HG03196 (cell line): Measurements from ENCODE around the gene KPNA5.
"Not testable (repeated sequence)": the region's sequence is repeated elsewhere in the genome, so short reads cannot be mapped to it uniquely, and the experiment has no call there.

Experiments
- ATAC-seq: cut with Tn5 transposase; IDR thresholded peaks from one replicate; pipeline ENCODE4 v1.9.1; 2021; ENCODE audit not compliant: unreplicated experiment

Gene KPNA5

GRCh38 chr6:116680880-116681672 lies at the start of gene KPNA5:
Gene KPNA5, plus strand, starts transcription at chr6:116681211. Its CDS starts 124 bp downstream, at chr6:116681335.
- ATAC-seq, result peak; percentile 98

GRCh38 chr6:116631379-116631990 lies 49.5 kb upstream of the KPNA5 start:
- no peak for ATAC-seq

- no peak for ATAC-seq
Observed at GRCh38 chr6:116633685-116634084, 47.3 kb upstream of the KPNA5 start.

- ATAC-seq, result no peak
Observed at GRCh38 chr6:116648156-116648555, 32.9 kb upstream of the KPNA5 start.

- no peak for ATAC-seq
Observed at GRCh38 chr6:116649129-116649528, 31.9 kb upstream of the KPNA5 start.

- no peak for ATAC-seq
Observed at GRCh38 chr6:116651916-116652315, 29.1 kb upstream of the KPNA5 start.

- no peak for ATAC-seq
Observed at GRCh38 chr6:116661594-116661993, 19.4 kb upstream of the KPNA5 start.

DNA sequence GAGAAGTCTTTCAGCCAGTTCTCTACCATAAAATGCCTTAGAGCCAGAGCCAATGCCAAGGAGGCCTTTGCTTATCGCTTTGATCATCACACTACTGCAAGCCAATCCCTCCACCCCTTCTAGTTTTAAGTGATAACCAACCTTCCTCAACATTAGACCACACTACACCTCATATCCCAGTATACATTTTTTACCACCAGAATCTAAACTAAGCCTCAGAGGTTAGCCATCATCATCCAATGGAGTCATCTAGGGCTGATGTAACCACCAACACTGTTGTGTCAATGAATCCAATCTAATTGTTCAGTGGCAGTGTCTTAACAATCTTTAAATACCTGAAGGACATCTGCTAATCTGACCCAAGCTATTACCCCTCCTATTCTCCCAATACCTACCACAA lies 18.8 kb upstream of the KPNA5 start:
- no peak for ATAC-seq

GRCh38 chr6:116663308-116663707 lies 17.7 kb upstream of the KPNA5 start:
- no peak for ATAC-seq

GRCh38 chr6:116664169-116664568 lies 16.8 kb upstream of the KPNA5 start:
- ATAC-seq, result not testable (repeated sequence)

DNA sequence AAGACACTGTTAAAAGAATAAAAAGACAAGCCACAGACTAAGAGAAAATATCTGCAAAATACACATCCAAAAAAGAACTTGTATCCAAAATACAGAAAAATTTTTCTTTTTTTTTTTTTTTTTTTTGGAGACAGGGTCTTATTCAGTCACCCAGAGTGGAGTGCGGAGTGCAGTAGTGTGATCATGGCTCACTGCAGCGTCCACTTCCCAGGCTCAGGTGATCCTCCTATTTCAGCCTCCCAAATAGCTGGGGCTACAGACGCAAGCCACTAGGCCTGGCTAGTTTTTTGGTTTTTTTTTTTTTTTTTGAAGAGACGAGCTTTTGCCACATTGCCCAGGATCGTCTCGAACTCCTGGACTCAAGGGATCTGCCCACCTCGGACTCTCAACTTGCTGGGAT lies 15.5 kb upstream of the KPNA5 start:
- no peak for ATAC-seq

DNA sequence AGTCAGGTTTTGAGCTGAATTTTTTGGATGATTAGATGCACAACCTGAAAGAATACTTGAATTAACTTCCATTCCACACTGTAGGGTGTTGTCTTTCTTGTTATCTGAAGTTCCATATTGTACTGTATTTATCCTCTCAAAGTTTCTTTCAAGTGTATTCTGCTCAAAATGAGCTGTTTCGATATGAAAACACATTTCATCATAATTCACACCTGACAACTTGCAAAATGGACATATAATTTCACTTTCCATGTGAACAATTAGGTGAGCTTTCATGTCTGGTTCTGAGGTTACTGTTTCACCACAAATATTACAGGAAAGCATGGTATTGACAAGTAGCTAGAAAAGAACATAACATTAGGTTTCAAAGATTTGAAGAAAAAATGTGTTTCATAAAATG lies 14.1 kb upstream of the KPNA5 start:
- ATAC-seq, result no peak

DNA sequence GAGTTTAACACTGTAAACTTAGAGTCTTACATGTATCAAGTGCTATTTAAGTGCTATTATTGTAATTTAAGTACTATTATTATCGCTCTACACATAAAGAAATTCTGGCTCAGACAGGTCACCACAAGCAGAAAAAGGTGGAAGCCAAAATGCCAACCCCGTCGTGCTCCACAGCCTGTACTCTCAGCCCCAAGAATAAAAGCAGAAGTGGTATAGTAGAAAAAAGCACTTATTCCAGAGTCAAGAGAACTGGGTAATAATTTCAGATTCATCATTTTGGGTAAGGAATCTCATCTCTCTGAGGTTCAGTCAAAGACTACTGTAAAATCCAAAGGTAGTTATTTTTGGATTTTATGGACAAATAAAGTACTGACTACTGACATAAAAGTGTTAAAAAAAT lies 13.4 kb upstream of the KPNA5 start:
- peak; percentile 30 for ATAC-seq

GRCh38 chr6:116672306-116672705 lies 8.7 kb upstream of the KPNA5 start:
- ATAC-seq, result no peak

DNA sequence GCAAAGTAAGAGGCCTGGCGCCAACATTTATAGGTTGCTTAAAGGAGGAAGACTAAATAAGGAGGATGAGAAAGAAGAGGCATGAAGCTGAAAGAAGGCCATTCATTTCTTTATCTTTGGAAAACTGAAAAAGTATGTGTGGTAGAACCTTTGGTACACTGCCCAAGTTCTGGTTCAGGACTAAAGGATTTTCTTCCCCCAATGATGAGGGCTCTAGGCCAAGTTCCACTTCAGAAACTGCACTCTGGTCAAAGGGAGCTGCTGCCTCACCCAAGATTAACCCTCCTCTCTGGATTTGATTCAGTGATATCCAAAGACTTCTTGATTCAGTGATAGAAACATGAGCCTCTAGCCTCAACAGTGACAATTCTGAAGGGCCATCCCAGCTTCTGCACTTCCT lies 5.0 kb upstream of the KPNA5 start:
- ATAC-seq, result no peak

DNA sequence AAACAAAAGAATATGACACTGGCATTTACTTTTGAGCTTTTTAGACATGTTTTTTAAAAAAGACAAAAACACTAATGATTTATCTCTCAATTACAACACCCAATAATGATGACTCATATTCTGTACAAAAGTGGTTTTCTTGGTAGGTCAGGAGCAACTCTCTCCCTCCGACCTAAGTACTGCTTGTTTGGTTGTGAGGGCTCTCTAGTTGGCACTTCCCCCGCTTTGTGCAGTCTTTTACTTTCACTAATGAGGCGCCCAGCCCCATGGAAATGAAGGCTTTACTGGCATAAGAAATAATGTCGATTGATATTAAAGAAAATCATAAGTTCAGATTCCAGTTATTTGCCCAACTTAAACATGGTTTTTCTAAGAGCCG lies 1.3 kb downstream of the KPNA5 start:
- ATAC-seq, result peak; percentile 25

DNA sequence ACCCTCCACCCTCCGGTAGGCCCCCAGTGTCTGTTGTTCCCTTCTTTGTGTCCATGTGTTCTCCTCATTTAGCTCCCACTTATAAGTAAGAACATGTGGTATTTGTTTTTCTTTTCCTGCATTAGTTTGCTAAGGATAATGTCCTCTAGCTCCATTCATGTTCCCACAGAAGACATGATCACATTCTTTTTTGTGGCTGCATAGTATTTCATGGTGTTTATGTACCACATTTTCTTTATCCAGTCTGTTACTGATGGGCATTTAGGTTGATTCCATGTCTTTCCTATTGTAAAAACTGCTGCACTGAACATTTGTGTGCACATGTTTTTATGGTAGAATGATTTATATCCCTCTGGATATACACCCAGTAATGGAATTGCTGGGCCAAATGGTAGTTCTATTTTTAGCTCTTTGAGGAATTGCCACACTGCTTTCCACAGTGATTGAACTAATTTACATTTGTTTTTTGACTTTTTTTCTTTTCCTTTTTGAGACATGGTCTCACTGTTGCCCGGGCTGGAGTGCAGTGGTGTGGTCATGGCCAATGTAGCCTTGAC lies 4.5 kb downstream of the KPNA5 start:
- no peak for ATAC-seq

- not testable (repeated sequence) for ATAC-seq
Observed at GRCh38 chr6:116686475-116687101, 5.6 kb downstream of the KPNA5 start.

DNA sequence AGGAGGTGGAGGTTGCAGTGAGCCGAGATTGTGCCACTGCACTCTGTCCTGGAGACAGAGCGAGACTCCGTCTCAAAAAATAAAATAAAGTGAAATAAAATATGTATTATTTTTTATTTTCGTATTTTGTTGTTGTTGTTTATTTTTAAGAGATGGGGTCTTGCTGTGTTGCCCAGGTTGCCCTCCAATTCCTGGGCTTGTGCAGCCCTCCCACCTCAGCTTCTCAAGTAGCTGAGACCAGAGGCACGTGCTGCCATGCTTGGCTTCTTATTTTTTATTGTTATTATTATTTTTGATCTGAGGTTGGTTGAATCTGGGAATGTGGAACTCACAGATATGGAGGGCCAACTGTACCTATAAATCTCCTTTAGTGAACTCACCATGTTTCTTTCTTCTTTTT lies 10.1 kb downstream of the KPNA5 start:
- no peak for ATAC-seq

- ATAC-seq, result not testable (repeated sequence)
Observed at GRCh38 chr6:116692873-116693272, 11.9 kb downstream of the KPNA5 start.

DNA sequence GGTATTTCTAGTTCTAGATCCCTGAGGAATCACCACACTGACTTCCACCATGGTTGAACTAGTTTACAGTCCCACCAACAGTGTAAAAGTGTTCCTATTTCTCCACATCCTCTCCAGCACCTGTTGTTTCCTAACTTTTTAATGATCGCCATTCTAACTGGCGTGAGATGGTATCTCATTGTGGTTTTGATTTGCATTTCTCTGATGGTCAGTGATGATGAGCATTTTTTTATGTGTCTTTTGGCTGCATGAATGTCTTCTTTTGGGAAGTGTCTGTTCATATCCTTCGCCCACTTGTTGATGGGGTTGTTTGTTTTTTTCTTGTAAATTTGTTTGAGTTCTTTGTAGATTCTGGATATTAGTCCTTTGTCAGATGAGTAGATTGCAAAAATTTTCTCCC lies 12.3 kb downstream of the KPNA5 start:
- not testable (repeated sequence) for ATAC-seq

- ATAC-seq, result peak; percentile 97
Observed at GRCh38 chr6:116695401-116695800, 14.4 kb downstream of the KPNA5 start.
